Stimulated activated CD4-positive, alpha-beta T cell treated with anti-CD3 and anti-CD28 coated beads, Interleukin-15, amount 100 ng/mL, for 48 hours (primary cell): Measurements from ENCODE around the gene ANKS1A.

ENCODE experiments used
- DNase-seq, 2 donors: peaks; one replicate each; pipeline ENCODE4 v3.0.0-alpha.2; 2020; ENCODE audit warnings: low read depth in 2 of 2

The ANKS1A gene

GRCh38 chr6:34955442-34955841, 66.4 kb downstream of the ANKS1A start:
- no peak for DNase-seq

- no peak for DNase-seq
Measured at GRCh38 chr6:34957231-34957783, 68.3 kb downstream of the ANKS1A start.

GRCh38 chr6:34958734-34959133, 69.7 kb downstream of the ANKS1A start:
- no peak for DNase-seq

GRCh38 chr6:34959224-34959623, 70.2 kb downstream of the ANKS1A start:
- DNase-seq, result no peak

GRCh38 chr6:34961082-34961481, 72.0 kb downstream of the ANKS1A start:
- DNase-seq, result no peak

GRCh38 chr6:34961574-34961973, 72.5 kb downstream of the ANKS1A start:
- no peak for DNase-seq

GRCh38 chr6:34964564-34964963, 75.5 kb downstream of the ANKS1A start:
- DNase-seq, result no peak

GRCh38 chr6:34967461-34967860, 78.4 kb downstream of the ANKS1A start:
- DNase-seq, result no peak

GRCh38 chr6:34969662-34970265, 80.7 kb downstream of the ANKS1A start:
- no peak for DNase-seq

- DNase-seq, result no peak
Measured at GRCh38 chr6:34970488-34970887, 81.4 kb downstream of the ANKS1A start.

- DNase-seq, result no peak
Measured at GRCh38 chr6:34970957-34971356, 81.9 kb downstream of the ANKS1A start.

GRCh38 chr6:34973547-34974248, 84.6 kb downstream of the ANKS1A start:
- no peak for DNase-seq

GRCh38 chr6:34974249-34974642, 85.2 kb downstream of the ANKS1A start:
- no peak for DNase-seq

- no peak for DNase-seq
Measured at GRCh38 chr6:34976239-34976638, 87.2 kb downstream of the ANKS1A start.

- no peak for DNase-seq
Measured at GRCh38 chr6:34979218-34979617, 90.2 kb downstream of the ANKS1A start.

GRCh38 chr6:34979994-34980393, 90.9 kb downstream of the ANKS1A start:
- DNase-seq, result no peak

- no peak for DNase-seq
Measured at GRCh38 chr6:34981366-34981765, 92.3 kb downstream of the ANKS1A start.

GRCh38 chr6:34981951-34982350, 92.9 kb downstream of the ANKS1A start:
- DNase-seq, result no peak

GRCh38 chr6:34982424-34982852, 93.4 kb downstream of the ANKS1A start:
- no peak for DNase-seq

- DNase-seq, result no peak
Measured at GRCh38 chr6:34984416-34984815, 95.4 kb downstream of the ANKS1A start.

GRCh38 chr6:34985236-34985635, 96.2 kb downstream of the ANKS1A start:
- no peak for DNase-seq

GRCh38 chr6:34986845-34987246, 97.8 kb downstream of the ANKS1A start:
- peak; percentile 44 to 50 for DNase-seq

GRCh38 chr6:34987506-34987905, 98.5 kb downstream of the ANKS1A start:
- DNase-seq, result no peak
